GM21390 (cell line): Measurements from ENCODE around the gene TGFB3.
"Not testable (repeated sequence)": the region's sequence is repeated elsewhere in the genome, so short reads cannot be mapped to it uniquely, and the experiment has no call there.

Experiments used
- ATAC-seq: cut with Tn5 transposase; IDR thresholded peaks from one replicate; pipeline ENCODE4 v1.9.1; 2021; ENCODE audit not compliant: unreplicated experiment

TGFB3 gene

GRCh38 chr14:75981426-75982265 lies at the start of gene TGFB3:
TSS of gene TGFB3 (minus strand) at chr14:75981995. CDS start at chr14:75980893, 1,102 bp downstream.
- ATAC-seq: peak; percentile 43

DNA sequence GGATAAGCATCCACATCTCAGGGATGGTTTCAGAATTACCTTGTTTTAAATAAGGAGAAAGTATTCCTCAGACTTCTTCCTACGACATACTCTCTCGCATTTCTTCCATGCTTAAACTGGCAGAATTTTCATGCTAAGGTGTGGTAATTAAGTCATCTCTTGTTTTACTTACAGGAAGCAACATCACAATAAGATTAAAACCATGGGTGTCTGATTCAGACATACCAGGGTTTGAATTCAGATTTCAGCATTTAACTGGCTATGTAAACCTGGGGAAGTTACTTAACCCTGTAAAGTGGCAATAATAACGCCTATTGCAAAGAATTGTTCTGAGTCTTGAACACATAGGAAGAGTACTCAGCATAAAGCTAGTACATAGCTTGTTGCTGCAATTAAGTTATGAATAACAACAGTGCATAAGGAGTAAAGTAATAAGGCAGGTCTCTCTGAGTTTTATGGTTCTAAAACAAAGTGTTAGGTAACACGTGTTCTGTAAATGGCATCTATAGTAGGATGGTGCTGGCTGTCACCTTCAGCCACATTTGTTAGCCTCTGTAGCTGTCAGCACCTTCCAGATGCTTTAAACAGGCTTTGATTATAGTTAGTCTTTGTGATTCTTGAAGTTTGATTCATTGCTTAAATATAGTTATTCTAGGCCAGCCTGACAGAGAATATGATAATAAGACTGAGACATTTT lies 42.6 kb upstream of the TGFB3 start:
- no peak for ATAC-seq

GRCh38 chr14:76023757-76024156 lies 42.0 kb upstream of the TGFB3 start:
- no peak for ATAC-seq

GRCh38 chr14:76022991-76023390 lies 41.2 kb upstream of the TGFB3 start:
- no peak for ATAC-seq

- ATAC-seq: no peak
Measured at GRCh38 chr14:76019676-76020075, 37.9 kb upstream of the TGFB3 start.

GRCh38 chr14:76015668-76016067 lies 33.9 kb upstream of the TGFB3 start:
- no peak for ATAC-seq

- no peak for ATAC-seq
Measured at GRCh38 chr14:76015191-76015590, 33.4 kb upstream of the TGFB3 start.

GRCh38 chr14:76012354-76012753 lies 30.6 kb upstream of the TGFB3 start:
- no peak for ATAC-seq

DNA sequence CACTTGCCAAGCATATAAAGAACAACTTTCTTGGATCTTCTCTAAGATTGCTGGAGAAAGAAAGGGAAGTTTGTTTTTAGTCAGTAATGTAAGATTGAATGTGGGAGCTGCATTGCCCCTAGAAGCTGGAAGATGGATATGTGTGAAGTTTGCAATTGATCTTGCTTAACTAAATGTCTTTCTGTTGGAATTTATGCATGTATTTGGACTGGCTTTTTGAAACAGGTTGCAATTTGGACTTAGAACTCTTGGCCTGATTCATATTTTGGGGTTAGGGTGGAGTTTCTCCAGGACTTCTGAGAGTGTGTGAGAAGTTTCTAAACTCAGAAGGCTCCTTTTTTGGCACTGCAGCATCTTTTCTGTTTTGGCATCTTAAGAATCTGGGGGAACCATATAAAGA lies 30.1 kb upstream of the TGFB3 start:
- no peak for ATAC-seq

GRCh38 chr14:76009627-76010026 lies 27.8 kb upstream of the TGFB3 start:
- not testable (repeated sequence) for ATAC-seq

DNA sequence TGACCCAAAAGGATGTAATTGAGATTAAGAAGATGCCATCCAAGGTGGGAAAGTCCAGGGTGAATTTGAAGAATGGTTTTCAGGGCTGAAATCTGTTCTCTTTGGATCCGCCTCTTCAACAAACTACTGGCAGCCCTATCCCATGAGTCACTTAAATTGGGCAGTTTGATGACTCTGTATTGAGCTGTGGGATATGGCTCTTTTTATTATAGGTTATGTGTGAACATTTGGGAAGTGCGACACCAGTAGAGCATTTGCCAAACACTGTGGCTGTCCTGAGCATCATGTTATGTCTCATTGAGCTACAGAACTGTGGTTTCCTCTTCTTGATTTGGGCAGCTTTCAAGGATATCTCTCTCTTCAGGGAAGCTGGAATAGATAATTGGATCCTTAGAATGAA lies 26.1 kb upstream of the TGFB3 start:
- ATAC-seq: no peak

DNA sequence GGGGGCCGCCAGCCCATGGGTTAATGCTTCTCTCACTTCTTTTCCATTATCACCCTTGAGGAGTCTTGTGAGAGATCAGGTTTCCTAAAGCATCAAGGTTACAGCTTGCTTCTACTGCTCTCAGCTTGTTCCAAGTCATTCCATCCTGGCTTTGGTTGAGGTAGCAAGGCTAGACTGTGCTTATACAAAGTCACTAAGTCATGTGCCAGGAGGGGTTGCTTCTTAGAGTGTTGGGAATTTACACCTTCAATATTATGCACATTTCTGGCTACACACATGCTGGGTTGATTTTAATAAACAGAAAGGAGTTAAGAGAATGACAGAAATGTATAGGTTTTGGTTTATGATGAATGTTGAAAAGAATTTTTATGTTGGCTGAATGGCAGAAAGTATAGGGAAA lies 25.6 kb upstream of the TGFB3 start:
- ATAC-seq: no peak

- ATAC-seq: no peak
Measured at GRCh38 chr14:76006253-76006652, 24.5 kb upstream of the TGFB3 start.

- ATAC-seq: no peak
Measured at GRCh38 chr14:76002383-76002782, 20.6 kb upstream of the TGFB3 start.

DNA sequence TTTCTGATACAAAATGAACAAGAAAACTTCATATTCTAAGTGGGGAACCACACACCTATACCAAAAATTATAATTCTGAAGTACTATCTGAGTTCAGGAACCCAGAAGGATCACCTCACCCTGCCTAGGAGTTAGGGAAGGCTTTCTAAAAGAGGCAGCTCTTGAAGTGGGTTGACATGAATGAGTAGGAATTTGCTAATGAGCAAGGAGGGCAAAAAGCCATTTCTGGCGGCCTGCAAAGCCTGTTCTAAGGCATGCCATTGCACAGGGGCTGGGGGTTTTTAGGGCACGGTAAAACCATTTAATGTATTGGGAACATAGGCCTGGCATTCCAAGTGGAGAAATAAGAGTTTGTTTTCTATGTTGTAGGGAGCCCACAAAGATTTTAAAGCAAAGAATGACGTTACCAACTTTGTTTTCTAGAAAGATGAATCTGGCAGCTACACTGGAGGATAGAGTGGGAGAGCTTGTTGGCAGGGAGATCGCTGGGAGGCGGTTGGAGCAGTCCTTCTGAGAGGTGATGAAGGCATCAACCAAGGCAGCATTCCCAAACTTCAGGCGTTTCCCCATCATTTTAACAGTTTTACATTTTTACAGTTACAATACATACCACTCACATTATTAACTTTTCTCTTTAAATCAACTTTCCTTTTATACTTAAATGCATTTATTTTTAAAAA lies 17.9 kb upstream of the TGFB3 start:
- ATAC-seq: no peak

DNA sequence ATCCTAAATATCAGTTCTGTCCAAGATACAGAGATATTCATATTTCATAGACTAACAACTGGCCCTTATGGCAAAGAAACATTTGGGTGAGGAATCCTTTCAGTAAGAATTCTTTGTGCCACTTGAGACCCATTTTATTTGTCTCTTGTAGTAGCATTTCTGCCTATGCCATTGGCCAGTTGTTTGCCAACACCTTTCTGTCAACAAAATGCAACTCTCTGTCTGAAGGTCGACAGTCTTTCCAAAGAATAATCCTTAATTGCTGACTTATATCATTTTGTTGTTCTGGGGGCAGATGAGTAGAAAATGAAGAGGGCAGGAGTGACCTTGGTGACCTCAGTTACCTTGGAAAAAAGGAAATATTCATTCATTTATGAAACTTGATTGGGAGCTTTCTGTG lies 14.7 kb upstream of the TGFB3 start:
- no peak for ATAC-seq

DNA sequence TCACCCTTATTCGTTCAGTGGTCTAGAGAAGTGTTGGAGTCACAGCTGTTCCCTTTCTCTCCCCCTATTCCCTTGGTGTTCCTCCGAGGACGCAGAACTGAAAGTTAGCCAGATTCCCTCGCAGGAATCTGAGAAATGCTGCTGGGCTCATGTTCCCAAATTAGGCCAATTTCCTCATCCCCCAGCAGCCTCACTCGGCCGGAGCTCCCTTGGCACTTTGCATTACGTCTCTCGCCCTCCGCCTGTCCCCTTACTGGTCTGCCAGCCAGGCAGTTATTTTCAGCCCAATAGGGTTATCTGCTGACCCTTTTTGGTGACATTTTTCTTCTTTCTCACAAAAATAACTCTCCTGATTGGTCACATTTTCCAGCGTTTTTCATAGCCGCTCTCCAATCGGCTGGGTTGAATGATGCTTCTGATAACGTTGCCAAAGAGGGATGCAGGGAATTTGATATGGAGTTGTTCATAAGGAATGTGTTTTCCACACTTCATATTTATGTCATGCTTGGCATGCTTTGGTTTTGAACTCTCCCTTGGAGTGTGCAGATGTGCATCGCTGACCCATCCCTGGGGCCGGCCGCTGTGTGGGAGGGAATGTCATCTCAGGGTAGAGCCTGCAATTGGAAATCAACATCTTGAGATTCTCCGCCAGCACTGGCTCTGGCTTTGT lies 13.7 kb upstream of the TGFB3 start:
- no peak for ATAC-seq

DNA sequence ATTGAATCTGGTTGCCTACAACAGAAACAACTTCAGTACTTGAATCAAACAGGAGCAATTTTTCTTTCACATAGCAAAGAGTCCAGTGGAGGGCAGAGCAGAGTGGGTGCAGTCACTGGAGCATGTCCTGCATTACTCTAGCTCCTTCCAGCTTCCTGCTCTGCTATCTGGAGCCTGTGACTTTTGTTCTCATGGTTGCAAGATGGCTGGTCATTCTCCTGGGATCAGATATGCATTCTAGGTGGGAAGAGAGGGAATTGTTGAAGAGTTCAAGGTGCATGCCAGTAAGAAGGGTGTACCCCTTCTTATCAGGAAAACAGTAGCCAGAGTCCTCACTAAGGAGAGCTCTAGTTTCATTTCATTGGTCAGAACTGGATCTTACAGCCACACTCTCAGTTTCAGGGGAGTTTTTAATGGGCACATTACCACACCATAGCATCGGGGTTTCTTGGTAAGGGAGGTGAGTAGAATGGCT lies 11.8 kb upstream of the TGFB3 start:
- no peak for ATAC-seq

DNA sequence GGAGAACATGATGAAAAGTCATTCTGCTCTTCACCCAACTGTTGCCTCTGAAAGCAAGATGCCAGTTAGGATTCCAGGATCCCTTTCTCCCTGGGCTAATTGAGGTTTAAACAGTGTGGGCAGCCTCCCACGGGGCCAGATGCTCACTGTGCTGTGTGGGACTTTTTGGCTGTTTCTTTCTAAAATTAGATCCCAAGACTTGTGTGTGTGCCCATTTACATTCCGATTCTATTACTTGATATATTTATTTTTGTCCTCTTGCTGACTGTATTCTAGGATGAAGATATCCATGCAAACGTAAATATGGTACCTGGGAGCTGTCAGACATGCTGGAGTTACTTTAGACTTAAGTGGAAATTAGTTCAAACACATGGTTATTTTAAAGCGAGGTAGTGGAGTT lies 10.0 kb upstream of the TGFB3 start:
- no peak for ATAC-seq

DNA sequence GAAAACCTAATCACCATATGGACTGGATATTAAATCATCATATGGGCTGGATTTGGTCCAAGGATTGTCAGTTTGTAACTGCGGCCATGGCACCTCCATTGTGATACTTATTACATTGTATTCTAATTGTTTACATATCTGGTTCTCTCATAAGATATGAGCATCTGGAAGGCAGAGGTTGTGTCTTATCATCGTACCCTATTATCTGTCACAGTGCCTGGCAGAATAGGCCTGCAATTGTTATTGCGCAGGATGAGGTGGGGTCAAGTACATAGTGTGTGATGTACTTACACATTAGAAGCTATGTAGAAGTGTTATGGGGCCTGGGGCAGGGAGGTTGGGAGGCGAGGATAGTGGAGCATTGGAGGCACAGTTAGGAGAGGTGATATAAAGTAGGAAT lies 8.5 kb upstream of the TGFB3 start:
- ATAC-seq: no peak

GRCh38 chr14:75989134-75989533 lies 7.3 kb upstream of the TGFB3 start:
- no peak for ATAC-seq
